Stomach (tissue), 9 donors: ENCODE measurements around the gene HOXB7. TPM values are rescaled to one million over a fixed set of nuclear protein-coding genes. Genes with fewer than 3 reads are reported as not detected.

Experiments used
- DNase-seq, 2 donors: peaks; one replicate each; pipeline versions ENCODE4 v3.0.0 to v3.0.0-alpha.2; 2013 to 2019
- H3K27ac ChIP-seq, 5 donors: fragments of 200-600 bp in 4 of 5; sonication (generic) in 4 of 5; one replicate each; pipeline ENCODE4 v1.5.1; 2013 to 2019; ENCODE audit warnings: mild to moderate bottlenecking in 1 of 5, moderate library complexity in 1 of 5
- H3K27me3 ChIP-seq, 3 donors: fragments of 200-600 bp; sonication (generic); one replicate each; pipeline ENCODE4 v1.5.1; 2017 to 2019; ENCODE audit warnings: mixed run types in 1 of 3
- H3K36me3 ChIP-seq, 4 donors: fragments of 200-600 bp; sonication (generic); 1 replicate in 3 of 4; 2 replicates in 1 of 4; pipeline ENCODE4 v1.5.1; 2016 to 2019
- H3K4me1 ChIP-seq, 4 donors: fragments of 200-600 bp; sonication (generic); one replicate each; pipeline ENCODE4 v1.5.1; 2016 to 2019
- H3K4me3 ChIP-seq, 4 donors: fragments of 200-600 bp; sonication (generic) in 3 of 4; one replicate each; pipeline ENCODE4 v1.5.1; 2016 to 2019; ENCODE audit warnings: mild to moderate bottlenecking in 1 of 4
- H3K9me3 ChIP-seq, 4 donors: fragments of 200-600 bp; sonication (generic); one replicate each; pipeline ENCODE4 v1.5.1; 2016 to 2019
- CTCF ChIP-seq, 7 experiments: fragments of 450-650 bp in 4 of 7; fragments of 200-600 bp in 3 of 7; sonication (generic) in 3 of 7; IDR thresholded peaks; one replicate each; pipeline ENCODE4 v1.5.1; 2016 to 2019; ENCODE audit warnings: antibody characterized with exemption in 7 of 7, control low read depth in 2 of 7, mild to moderate bottlenecking in 1 of 7
- EP300 ChIP-seq: sonication (generic); formaldehyde crosslinking; IDR thresholded peaks from one replicate; pipeline ENCODE4 v1.6.1; 2017; ENCODE audit warnings: antibody characterized with exemption
- POLR2A ChIP-seq, 4 donors: fragments of 450-650 bp; IDR thresholded peaks; one replicate each; pipeline ENCODE4 v1.6.1; 2016; ENCODE audit warnings: antibody characterized with exemption in 4 of 4, control low read depth in 2 of 4, mild to moderate bottlenecking in 1 of 4, moderate library complexity in 1 of 4
- POLR2AphosphoS5 ChIP-seq, 3 donors: sonication (generic); formaldehyde crosslinking; IDR thresholded peaks; one replicate each; pipeline ENCODE4 v1.6.1; 2016; ENCODE audit warnings: antibody characterized with exemption in 3 of 3
- WGBS, 5 donors: extraction: QIAGEN DNeasy Blood & Tissue Kit in 3 of 5; methylation state at CpG; one replicate each; pipeline versions ENCODE4 v1.1.5 to v1.1.7; 2013 to 2018; 5-methylcytosine and 5-hydroxymethylcytosine counted together
- intact Hi-C: fragments of 100-400 bp; cut with DNase I; formaldehyde crosslinking; loops from one replicate; pipeline ENCODE4 v1.15.1; 2023; ENCODE audit warnings: low total_unique reads
- polyA plus RNA-seq, 3 donors: library from polyadenylated mRNA; stranded (reverse); fragments of 200-250 nt; gene quantifications; one replicate each; pipeline ENCODE4 v1.2.3, GENCODE V29; 2013
- total RNA-seq, 5 donors: library from RNA; depleted of rRNA; stranded (reverse); fragments of >200 nt; gene quantifications; one replicate each; pipeline versions ENCODE4 v1.1.0 to v1.2.3, GENCODE V29; 2014 to 2016
- donor health status: healthy with polysubstance abuse.
- donor health status: Bipolar disorder and iron deficiency.
- donor health status: healthy.

HOXB7 gene
- total and polyA plus RNA-seq, 8 donors: 1.0 to 16.5 (median 2.6) TPM

GRCh38 chr17:48594538-48595277 is 16.1 kb downstream of the HOXB7 start:
- Histone ChIP-seq H3K9me3 (no peaks in the 10 kb centered on the region), H3K27me3 (peaks cover 3 to 100% (median 91%) of the 10 kb centered on the region in 3 donors), H3K36me3 (no peaks in the 10 kb centered on the region), H3K27ac (peak overlapping the region; percentile 22 to 95 (median 93)), H3K4me3 (peak overlapping the region; percentile 44 to 57 (median 51)), H3K4me1 (peaks cover 8 to 86% (median 64%) of the 10 kb centered on the region in 4 donors)
- intact Hi-C loops: no loop called here
- no peak for DNase-seq
- no peak for TF ChIP-seq POLR2A (IDR thresholded peaks at IDR 0.05)
- TF ChIP-seq POLR2AphosphoS5 (IDR thresholded peaks at IDR 0.05): no peak
- TF ChIP-seq EP300: no peak
- no peak for TF ChIP-seq CTCF (IDR thresholded peaks at IDR 0.05)
- WGBS, 5 donors: 23 to 48% (median 31%) methylated on average over 21 to 25 of the region's 25 CpGs

- H3K9me3 ChIP-seq: no peaks in the 10 kb centered on the region
- no peak for TF ChIP-seq EP300
- peak; percentile 8 to 63 (median 38) for TF ChIP-seq POLR2AphosphoS5 (IDR thresholded peaks at IDR 0.05)
- peak in 5 of 7 experiments; percentile 70 to 93 (median 86) for TF ChIP-seq CTCF (IDR thresholded peaks at IDR 0.05)
- H3K4me1 ChIP-seq: peaks cover 8 to 79% (median 64%) of the 10 kb centered on the region in 4 donors
- 5 to 10% (median 6%) methylated on average over 37 of the region's 37 CpGs for WGBS, 5 donors
- peak; percentile 74 to 95 for DNase-seq
- peaks cover 3 to 100% (median 91%) of the 10 kb centered on the region in 3 donors for H3K27me3 ChIP-seq
- no peaks in the 10 kb centered on the region for H3K36me3 ChIP-seq
- intact Hi-C loops: no loop called here
- peak overlapping the region; percentile 10 to 95 (median 93) for H3K27ac ChIP-seq
- peak overlapping the region; percentile 44 to 57 (median 51) for H3K4me3 ChIP-seq
Observed at GRCh38 chr17:48593840-48594537, 16.8 kb downstream of the HOXB7 start.

GRCh38 chr17:48593126-48593829 is 17.5 kb downstream of the HOXB7 start, which contains the start of gene HOXB5:
TSS of gene HOXB5 (minus strand) at chr17:48593779. CDS start at chr17:48593682, 97 bp downstream.
- Histone ChIP-seq H3K4me1 (peaks cover 8 to 78% (median 61%) of the 10 kb centered on the region in 4 donors), H3K27ac (peak within 1 kb of the TSS; percentile 57 to 95 (median 93)), H3K27me3 (peaks cover 3 to 100% (median 85%) of the 10 kb centered on the region in 3 donors), H3K4me3 (peak within 1 kb of the TSS; percentile 44 to 57 (median 51)), H3K36me3 (no peaks in the 10 kb centered on the region), H3K9me3 (no peaks in the 10 kb centered on the region)
- intact Hi-C loops: no loop called here
- 2 to 9% (median 3%) methylated on average over 44 to 50 of the region's 50 CpGs for WGBS, 5 donors
- TF ChIP-seq POLR2AphosphoS5 (IDR thresholded peaks at IDR 0.05) (no peak), CTCF (IDR thresholded peaks at IDR 0.05) (no peak), EP300 (no peak), POLR2A (IDR thresholded peaks at IDR 0.05) (no peak)
- DNase-seq: no peak

GRCh38 chr17:48592577-48592976 is 18.2 kb downstream of the HOXB7 start:
- intact Hi-C loops: no loop called here
- H3K9me3 ChIP-seq: no peaks in the 10 kb centered on the region
- no peaks in the 10 kb centered on the region for H3K36me3 ChIP-seq
- 5 to 7% (median 6%) methylated on average over 13 to 14 of the region's 14 CpGs for WGBS, 5 donors
- DNase-seq: peak in 1 of 2 donors; percentile 59
- peak overlapping the region; percentile 57 to 95 (median 93) for H3K27ac ChIP-seq
- no peak for TF ChIP-seq POLR2A (IDR thresholded peaks at IDR 0.05)
- no peak for TF ChIP-seq EP300
- no peak for TF ChIP-seq CTCF (IDR thresholded peaks at IDR 0.05)
- no peak for TF ChIP-seq POLR2AphosphoS5 (IDR thresholded peaks at IDR 0.05)
- peaks cover 3 to 100% (median 85%) of the 10 kb centered on the region in 3 donors for H3K27me3 ChIP-seq
- peak overlapping the region; percentile 44 to 57 (median 51) for H3K4me3 ChIP-seq
- peaks cover 8 to 78% (median 59%) of the 10 kb centered on the region in 4 donors for H3K4me1 ChIP-seq
